HG02763 (cell line): ENCODE results near the gene XRCC1.

ENCODE experiments used
- ATAC-seq: cut with Tn5 transposase; IDR thresholded peaks from one replicate; pipeline ENCODE4 v1.9.1; 2021; ENCODE audit warnings: mild to moderate bottlenecking, moderate library complexity; ENCODE audit not compliant: unreplicated experiment

XRCC1 gene

DNA sequence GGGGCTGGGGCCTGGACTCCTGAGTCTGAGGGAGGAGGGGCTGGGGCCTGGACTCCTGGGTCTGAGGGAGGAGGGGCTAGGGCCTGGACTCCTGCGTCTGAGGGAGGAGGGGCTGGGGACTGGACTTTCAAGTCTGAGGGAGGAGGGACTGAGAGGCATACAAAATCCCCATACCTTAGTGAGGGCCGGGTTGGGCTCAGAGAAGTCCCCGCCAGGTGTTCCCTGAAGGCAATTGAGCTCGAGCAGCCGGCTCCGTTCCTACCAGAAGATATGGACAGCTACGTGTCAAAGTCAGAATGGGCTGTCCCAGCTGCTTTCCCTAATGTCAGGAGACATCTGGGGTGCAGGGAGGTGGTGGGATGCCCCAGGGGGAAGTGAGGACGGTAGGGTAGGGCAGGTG lies 80.2 kb downstream of the XRCC1 start:
- ATAC-seq, result no peak
